ENCODE measurements around the gene TRPM3. TPM values are rescaled to one million over a fixed set of nuclear protein-coding genes. Genes with fewer than 3 reads are reported as not detected.

The TRPM3 gene
- total RNA-seq, 1 experiment from 2014 or later: not detected

GRCh38 chr9:70607926-70608325, 513.5 kb downstream of the TRPM3 start:
- ChIA-PET POLR2A (no interaction called here), CTCF (no interaction called here)
- ATAC-seq: no peak
- DNase-seq (ENCODE audit: low read depth, low spot score): no peak
- Histone ChIP-seq H3K27ac (ENCODE audit: low read length) (no peak overlapping the region), H3K36me3 (ENCODE audit: control insufficient read depth, insufficient read depth, low read length) (no peaks in the 10 kb centered on the region), H3K4me3 (ENCODE audit: low read depth in 2 of 2, low read length in 2 of 2) (no peak overlapping the region), H3K27me3 (ENCODE audit: control insufficient read depth, insufficient read depth, low read length) (no peaks in the 10 kb centered on the region), H3K9me3 (ENCODE audit: control insufficient read depth, insufficient read depth, low read depth, low read length) (no peaks in the 10 kb centered on the region), H3K4me1 (ENCODE audit: control insufficient read depth, insufficient read depth, low read length) (no peaks in the 10 kb centered on the region)
- no TSS peak for BruUV-seq (replicated peaks)
- in situ Hi-C loops (cut with HindIII; ENCODE audit: low pct_unique_long_range_greater_than_20kb, low sequenced_read_pairs) (no loop called here), intact Hi-C loops (cut with micrococcal nuclease; ENCODE audit: unreplicated experiment) (no loop called here)
- TF ChIP-seq REST (IDR thresholded peaks at IDR 0.05; ENCODE audit: insufficient read depth in 1 of 2, low read depth in 2 of 2, low read length in 1 of 2) (no peak), POLR2AphosphoS5 (IDR thresholded peaks at IDR 0.05; ENCODE audit: low read depth, low read length) (no peak), SIN3A (IDR thresholded peaks at IDR 0.05; ENCODE audit: borderline replicate concordance, insufficient read depth, low read depth, low read length) (no peak), TCF7L2 (IDR thresholded peaks at IDR 0.05; ENCODE audit: low read depth, low read length) (no peak), CTCF (IDR thresholded peaks at IDR 0.05) (no peak)

GRCh38 chr9:70607329-70607728, 514.1 kb downstream of the TRPM3 start:
- Histone ChIP-seq H3K4me1 (ENCODE audit: control insufficient read depth, insufficient read depth, low read length) (no peaks in the 10 kb centered on the region), H3K4me3 (ENCODE audit: low read depth in 2 of 2, low read length in 2 of 2) (no peak overlapping the region), H3K36me3 (ENCODE audit: control insufficient read depth, insufficient read depth, low read length) (no peaks in the 10 kb centered on the region), H3K27ac (ENCODE audit: low read length) (no peak overlapping the region), H3K27me3 (ENCODE audit: control insufficient read depth, insufficient read depth, low read length) (no peaks in the 10 kb centered on the region), H3K9me3 (ENCODE audit: control insufficient read depth, insufficient read depth, low read depth, low read length) (no peaks in the 10 kb centered on the region)
- ATAC-seq (no peak), DNase-seq (ENCODE audit: low read depth, low spot score) (no peak)
- intact Hi-C loops (cut with micrococcal nuclease; ENCODE audit: unreplicated experiment) (no loop called here), in situ Hi-C loops (cut with HindIII; ENCODE audit: low pct_unique_long_range_greater_than_20kb, low sequenced_read_pairs) (no loop called here)
- BruUV-seq (replicated peaks): no TSS peak
- ChIA-PET POLR2A (no interaction called here), CTCF (no interaction called here)
- TF ChIP-seq TCF7L2 (IDR thresholded peaks at IDR 0.05; ENCODE audit: low read depth, low read length): no peak
- TF ChIP-seq REST (IDR thresholded peaks at IDR 0.05; ENCODE audit: insufficient read depth in 1 of 2, low read depth in 2 of 2, low read length in 1 of 2): no peak
- TF ChIP-seq CTCF (IDR thresholded peaks at IDR 0.05): no peak
- no peak for TF ChIP-seq POLR2AphosphoS5 (IDR thresholded peaks at IDR 0.05; ENCODE audit: low read depth, low read length)
- TF ChIP-seq SIN3A (IDR thresholded peaks at IDR 0.05; ENCODE audit: borderline replicate concordance, insufficient read depth, low read depth, low read length): no peak

Data from Panc1 (cell line).